GM23248 (cell line): ENCODE results near the gene SLC2A9.

ENCODE experiments used
- EZH2 ChIP-seq: fragments of 200-600 bp; sonication (generic); IDR thresholded peaks from 2 replicates; pipeline ENCODE4 v1.6.1; 2018; ENCODE audit warnings: antibody characterized with exemption, mild to moderate bottlenecking; ENCODE audit not compliant: insufficient read depth, poor library complexity, severe bottlenecking
- EZH2phosphoT487 ChIP-seq: fragments of 200-600 bp; sonication (generic); IDR thresholded peaks from 2 replicates; pipeline ENCODE4 v1.6.1; 2018; ENCODE audit warnings: antibody characterized with exemption, moderate library complexity, mild to moderate bottlenecking, low read depth; ENCODE audit not compliant: insufficient read depth

DNA sequence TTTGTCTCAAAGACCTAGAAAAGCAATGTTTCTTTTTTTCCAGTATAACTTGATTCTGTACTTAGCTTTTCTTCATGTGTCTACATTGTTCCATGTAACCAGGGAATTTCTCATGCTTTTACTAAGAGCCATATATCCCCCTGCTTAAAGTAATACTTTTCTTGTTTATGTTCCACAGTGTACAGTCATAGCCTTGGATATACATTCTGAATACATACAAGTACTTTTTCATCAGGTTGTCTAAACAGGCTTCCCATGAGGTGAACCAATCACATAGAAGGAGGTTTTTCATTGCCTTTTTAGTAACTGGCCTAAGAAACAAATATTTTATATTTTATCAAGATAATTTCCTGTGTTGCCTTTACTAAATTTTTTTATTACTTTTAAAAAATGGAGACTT, 52.8 kb downstream of the SLC2A9 start:
- no peak for TF ChIP-seq EZH2
- TF ChIP-seq EZH2phosphoT487, result no peak
